Measurements from ENCODE around the gene MGAT4A. TPM values are rescaled to one million over a fixed set of nuclear protein-coding genes. Genes with fewer than 3 reads are reported as not detected.

The MGAT4A gene
- total and polyA plus RNA-seq, 4 donors, result 16.1 to 43.7 (median 31.9) TPM

DNA sequence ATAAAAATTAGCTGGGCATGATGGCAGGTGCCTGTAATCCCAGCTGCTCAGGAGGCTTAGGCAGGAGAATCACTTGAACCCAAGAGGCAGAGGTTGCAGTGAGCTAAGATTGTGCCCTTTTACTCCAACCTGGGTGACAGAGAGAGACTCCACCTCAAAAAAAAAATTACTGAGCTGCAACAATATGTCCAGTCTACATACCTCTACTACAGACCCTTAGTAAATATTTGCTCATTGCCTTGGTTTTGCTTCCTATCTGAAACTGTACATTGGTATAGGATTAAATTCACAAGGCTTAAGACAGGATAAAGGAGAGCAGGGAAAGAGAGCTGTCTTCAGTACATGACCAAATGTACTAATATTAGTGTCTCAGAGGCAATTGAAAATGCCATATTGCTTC is 8.1 kb upstream of the MGAT4A start:
- DNase-seq, result no peak
- no peak overlapping the region for H3K27ac ChIP-seq (ENCODE audit: low read depth in 1 of 2, low read length in 1 of 2)

DNA sequence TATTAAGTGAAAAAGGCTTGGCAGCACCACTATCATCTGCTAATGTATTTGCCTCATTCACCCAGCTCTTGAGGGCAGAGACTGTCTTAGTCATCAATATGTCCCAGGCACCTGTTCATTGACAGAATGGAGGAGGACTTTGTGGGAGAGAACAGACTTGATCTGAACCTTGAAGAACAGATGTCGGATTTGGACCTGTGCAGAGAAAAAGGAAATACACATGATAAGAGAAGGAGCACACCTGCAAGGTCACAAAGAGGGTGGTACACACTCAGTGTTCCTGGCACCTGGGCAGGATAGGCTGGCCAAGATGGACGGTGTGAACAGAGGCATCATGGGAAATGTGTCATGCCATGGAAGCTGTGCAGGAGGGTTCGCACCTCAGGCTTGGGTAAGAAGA is 7.4 kb upstream of the MGAT4A start:
- Histone ChIP-seq H3K36me3 (ENCODE audit: control insufficient read depth in 4 of 4, insufficient read depth in 4 of 4, low read length in 4 of 4) (no peaks in the 10 kb centered on the region), H3K27me3 (ENCODE audit: control insufficient read depth in 3 of 3, insufficient read depth in 3 of 3, low read length in 2 of 3) (peaks cover 0 to 7% (median 4%) of the 10 kb centered on the region in 3 donors), H3K9me3 (ENCODE audit: control insufficient read depth in 4 of 4, insufficient read depth in 3 of 4, low read length in 3 of 4) (peaks cover 0 to 2% (median 0%) of the 10 kb centered on the region in 4 donors), H3K9ac (ENCODE audit: insufficient read depth in 1 of 2, low read length in 2 of 2) (no peak overlapping the region), H3K27ac (ENCODE audit: low read depth in 1 of 2, low read length in 1 of 2) (no peak overlapping the region), H3K4me1 (ENCODE audit: control insufficient read depth in 5 of 5, insufficient read depth in 5 of 5, low read length in 5 of 5) (no peaks in the 10 kb centered on the region), H3K4me3 (no peak overlapping the region)
- DNase-seq, result no peak
- 95 to 96% methylated on average over 3 of the region's 3 CpGs for WGBS, 2 donors
- TF ChIP-seq, protein P1, sequence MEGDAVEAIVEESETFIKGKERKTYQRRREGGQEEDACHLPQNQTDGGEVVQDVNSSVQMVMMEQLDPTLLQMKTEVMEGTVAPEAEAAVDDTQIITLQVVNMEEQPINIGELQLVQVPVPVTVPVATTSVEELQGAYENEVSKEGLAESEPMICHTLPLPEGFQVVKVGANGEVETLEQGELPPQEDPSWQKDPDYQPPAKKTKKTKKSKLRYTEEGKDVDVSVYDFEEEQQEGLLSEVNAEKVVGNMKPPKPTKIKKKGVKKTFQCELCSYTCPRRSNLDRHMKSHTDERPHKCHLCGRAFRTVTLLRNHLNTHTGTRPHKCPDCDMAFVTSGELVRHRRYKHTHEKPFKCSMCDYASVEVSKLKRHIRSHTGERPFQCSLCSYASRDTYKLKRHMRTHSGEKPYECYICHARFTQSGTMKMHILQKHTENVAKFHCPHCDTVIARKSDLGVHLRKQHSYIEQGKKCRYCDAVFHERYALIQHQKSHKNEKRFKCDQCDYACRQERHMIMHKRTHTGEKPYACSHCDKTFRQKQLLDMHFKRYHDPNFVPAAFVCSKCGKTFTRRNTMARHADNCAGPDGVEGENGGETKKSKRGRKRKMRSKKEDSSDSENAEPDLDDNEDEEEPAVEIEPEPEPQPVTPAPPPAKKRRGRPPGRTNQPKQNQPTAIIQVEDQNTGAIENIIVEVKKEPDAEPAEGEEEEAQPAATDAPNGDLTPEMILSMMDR (IDR thresholded peaks at IDR 0.05; ENCODE audit: control extremely low read depth, extremely low read depth), result no peak
- ATAC-seq (ENCODE audit: insufficient read depth, low FRiP score), result no peak

More for the DNA sequence above, 8.1 kb upstream of the MGAT4A start:
- H3K27me3 ChIP-seq (ENCODE audit: control insufficient read depth in 3 of 3, insufficient read depth in 3 of 3, low read length in 2 of 3), result peaks cover 0 to 7% (median 4%) of the 10 kb centered on the region in 3 donors
- no peaks in the 10 kb centered on the region for H3K36me3 ChIP-seq (ENCODE audit: control insufficient read depth in 4 of 4, insufficient read depth in 4 of 4, low read length in 4 of 4)
- H3K4me1 ChIP-seq (ENCODE audit: control insufficient read depth in 5 of 5, insufficient read depth in 5 of 5, low read length in 5 of 5), result peaks cover 0 to 2% (median 0%) of the 10 kb centered on the region in 5 donors
- H3K9ac ChIP-seq (ENCODE audit: insufficient read depth in 1 of 2, low read length in 2 of 2), result no peak overlapping the region
- H3K9me3 ChIP-seq (ENCODE audit: control insufficient read depth in 4 of 4, insufficient read depth in 3 of 4, low read length in 3 of 4), result peaks cover 0 to 2% (median 0%) of the 10 kb centered on the region in 4 donors
- no peak for ATAC-seq (ENCODE audit: insufficient read depth, low FRiP score)
- H3K4me3 ChIP-seq, result no peak overlapping the region
- TF ChIP-seq, protein P1 (IDR thresholded peaks at IDR 0.05; ENCODE audit: control extremely low read depth, extremely low read depth), result no peak

DNA sequence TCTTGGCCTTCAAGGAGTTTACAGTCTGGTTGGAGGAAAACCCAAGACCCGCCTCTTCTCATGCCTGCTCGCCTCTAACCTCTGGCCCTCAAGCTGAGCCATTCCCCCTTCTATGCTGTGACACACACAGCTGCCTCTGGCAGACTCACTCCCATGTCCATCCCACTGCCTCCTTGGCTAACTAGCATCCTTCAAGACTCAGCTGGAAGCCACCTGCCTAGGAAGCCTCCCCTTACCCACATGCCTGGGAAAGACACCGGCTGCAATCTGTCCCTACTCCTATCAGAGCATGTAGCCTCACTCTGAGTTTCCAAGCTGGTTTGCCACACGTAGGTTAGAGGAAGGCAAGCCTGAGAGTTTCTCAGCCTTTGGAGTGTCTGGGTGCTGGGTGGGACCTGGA is 6.9 kb upstream of the MGAT4A start:
- no peak overlapping the region for H3K27ac ChIP-seq (ENCODE audit: low read depth in 1 of 2, low read length in 1 of 2)
- TF ChIP-seq, protein P1 (IDR thresholded peaks at IDR 0.05; ENCODE audit: control extremely low read depth, extremely low read depth), result no peak
- DNase-seq (no peak), ATAC-seq (ENCODE audit: insufficient read depth, low FRiP score) (no peak)
- H3K9me3 ChIP-seq (ENCODE audit: control insufficient read depth in 4 of 4, insufficient read depth in 3 of 4, low read length in 3 of 4), result peaks cover 0 to 2% (median 0%) of the 10 kb centered on the region in 4 donors
- peaks cover 0 to 5% (median 1%) of the 10 kb centered on the region in 3 donors for H3K27me3 ChIP-seq (ENCODE audit: control insufficient read depth in 3 of 3, insufficient read depth in 3 of 3, low read length in 2 of 3)
- H3K36me3 ChIP-seq (ENCODE audit: control insufficient read depth in 4 of 4, insufficient read depth in 4 of 4, low read length in 4 of 4), result no peaks in the 10 kb centered on the region
- WGBS, 2 donors, result 99 to 100% methylated on average over 4 of the region's 4 CpGs
- no peak overlapping the region for H3K9ac ChIP-seq (ENCODE audit: insufficient read depth in 1 of 2, low read length in 2 of 2)
- H3K4me1 ChIP-seq (ENCODE audit: control insufficient read depth in 5 of 5, insufficient read depth in 5 of 5, low read length in 5 of 5), result no peaks in the 10 kb centered on the region
- H3K4me3 ChIP-seq, result no peak overlapping the region

DNA sequence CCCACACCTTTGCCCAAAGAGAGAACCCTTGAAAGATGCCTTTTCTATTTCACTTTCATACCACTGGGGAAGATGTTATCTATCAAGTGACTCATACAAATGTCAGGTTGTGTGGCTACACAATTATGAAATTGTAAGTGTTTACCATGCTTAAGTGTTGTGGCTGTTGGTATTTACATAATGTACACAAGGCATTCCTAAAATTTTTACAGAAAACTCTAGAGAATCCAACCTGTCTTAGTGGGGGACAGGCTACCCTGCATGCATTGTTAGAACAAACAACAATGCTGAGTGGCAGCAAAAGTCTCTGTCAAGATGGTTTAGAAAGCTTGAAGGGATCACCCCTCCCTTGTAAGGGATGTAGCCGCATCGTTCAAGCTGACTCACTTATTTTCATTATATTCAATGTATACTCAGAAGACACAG is 5.5 kb upstream of the MGAT4A start:
- no peak overlapping the region for H3K9ac ChIP-seq (ENCODE audit: insufficient read depth in 1 of 2, low read length in 2 of 2)
- peaks cover 0 to 2% (median 0%) of the 10 kb centered on the region in 4 donors for H3K9me3 ChIP-seq (ENCODE audit: control insufficient read depth in 4 of 4, insufficient read depth in 3 of 4, low read length in 3 of 4)
- H3K27ac ChIP-seq (ENCODE audit: low read depth in 1 of 2, low read length in 1 of 2), result no peak overlapping the region
- H3K4me1 ChIP-seq (ENCODE audit: control insufficient read depth in 5 of 5, insufficient read depth in 5 of 5, low read length in 5 of 5), result peaks cover 0 to 8% (median 4%) of the 10 kb centered on the region in 5 donors
- H3K27me3 ChIP-seq (ENCODE audit: control insufficient read depth in 3 of 3, insufficient read depth in 3 of 3, low read length in 2 of 3), result peaks cover 0 to 3% (median 0%) of the 10 kb centered on the region in 3 donors
- no peak overlapping the region for H3K4me3 ChIP-seq
- TF ChIP-seq, protein P1 (IDR thresholded peaks at IDR 0.05; ENCODE audit: control extremely low read depth, extremely low read depth), result no peak
- ATAC-seq (ENCODE audit: insufficient read depth, low FRiP score) (peak; percentile 29), DNase-seq (no peak)
- no peaks in the 10 kb centered on the region for H3K36me3 ChIP-seq (ENCODE audit: control insufficient read depth in 4 of 4, insufficient read depth in 4 of 4, low read length in 4 of 4)
- 71 to 90% methylated on average over 2 of the region's 2 CpGs for WGBS, 2 donors
